Keratinocyte (primary cell): ENCODE measurements around the gene SSR3. TPM values are rescaled to one million over a fixed set of nuclear protein-coding genes. Genes with fewer than 3 reads are reported as not detected.

Experiments used
- DNase-seq: peaks from one replicate; pipeline ENCODE4 v3.0.0-alpha.2; 2011; ENCODE audit warnings: low read depth, missing footprints, low spot score
- FAIRE-seq: peaks from 2 replicates; lab custom pipeline; 2011; peaks lifted over from hg19 to GRCh38; lab: Jason Lieb, UNC
- H2AFZ ChIP-seq: 2 replicates; pipeline ENCODE4 v1.6.0; 2012; ENCODE audit warnings: low read length, control low read depth, inconsistent platforms; ENCODE audit not compliant: control insufficient read depth
- H3K27ac ChIP-seq: 2 replicates; pipeline ENCODE4 v1.5.1; 2011; ENCODE audit warnings: low read length; ENCODE audit not compliant: control insufficient read depth, insufficient read depth
- H3K27me3 ChIP-seq: 3 replicates; pipeline ENCODE4 v1.6.0; 2011; ENCODE audit warnings: low read length; ENCODE audit not compliant: control insufficient read depth, insufficient read depth; ENCODE audit errors: extremely low read depth
- H3K36me3 ChIP-seq, 2 experiments: 2 replicates in 1 of 2; 3 replicates in 1 of 2; pipeline ENCODE4 v1.5.1; 2011; ENCODE audit warnings: low read length in 2 of 2, mild to moderate bottlenecking in 1 of 2; ENCODE audit not compliant: control insufficient read depth in 2 of 2, insufficient read depth in 2 of 2; ENCODE audit errors: extremely low read depth in 1 of 2
- H3K4me1 ChIP-seq: 3 replicates; pipeline ENCODE4 v1.5.1; 2011; ENCODE audit warnings: low read length; ENCODE audit not compliant: control insufficient read depth, insufficient read depth; ENCODE audit errors: extremely low read depth
- H3K4me2 ChIP-seq: 3 replicates; pipeline ENCODE4 v1.6.0; 2011; ENCODE audit warnings: low read depth, low read length; ENCODE audit not compliant: control insufficient read depth, insufficient read depth; ENCODE audit errors: extremely low read depth
- H3K4me3 ChIP-seq, 3 experiments: fragments of 200-600 bp in 1 of 3; sonication (generic) in 1 of 3; 2 replicates in 2 of 3; 3 replicates in 1 of 3; pipeline ENCODE4 v1.5.1; 2011 to 2016; ENCODE audit warnings: low read length in 3 of 3, mild to moderate bottlenecking in 3 of 3, control low read depth in 2 of 3, inconsistent platforms in 1 of 3, low read depth in 1 of 3, mixed read lengths in 1 of 3, mixed run types in 1 of 3, moderate library complexity in 1 of 3; ENCODE audit not compliant: control insufficient read depth in 2 of 3, insufficient read depth in 2 of 3; ENCODE audit errors: extremely low read depth in 1 of 3
- H3K79me2 ChIP-seq: 2 replicates; pipeline ENCODE4 v1.6.0; 2012; ENCODE audit warnings: low read length; ENCODE audit not compliant: control insufficient read depth, insufficient read depth
- H3K9ac ChIP-seq: 3 replicates; pipeline ENCODE4 v1.6.0; 2011; ENCODE audit warnings: low read length; ENCODE audit not compliant: control insufficient read depth, insufficient read depth; ENCODE audit errors: extremely low read depth
- H3K9me1 ChIP-seq: 3 replicates; pipeline ENCODE4 v1.6.0; 2011; ENCODE audit warnings: low read length; ENCODE audit not compliant: control insufficient read depth, insufficient read depth; ENCODE audit errors: extremely low read depth
- H3K9me3 ChIP-seq: 2 replicates; pipeline ENCODE4 v1.5.1; 2012; ENCODE audit warnings: low read depth, low read length; ENCODE audit not compliant: control insufficient read depth
- H4K20me1 ChIP-seq: 3 replicates; pipeline ENCODE4 v1.6.0; 2011; ENCODE audit warnings: low read length; ENCODE audit not compliant: control insufficient read depth, insufficient read depth; ENCODE audit errors: extremely low read depth
- CTCF ChIP-seq, 3 experiments: IDR thresholded peaks in 1 of 3; conservative IDR thresholded peaks in 1 of 3; optimal IDR thresholded peaks in 1 of 3; 2 replicates in 2 of 3; 3 replicates in 1 of 3; pipeline versions ENCODE3 to v1.5.1; 2011; ENCODE audit warnings: low read length in 3 of 3, mild to moderate bottlenecking in 3 of 3, moderate library complexity in 2 of 3, control low read depth in 1 of 3, inconsistent platforms in 1 of 3; ENCODE audit not compliant: insufficient read depth in 2 of 3; ENCODE audit errors: extremely low read depth in 1 of 3
- EZH2 ChIP-seq: IDR thresholded peaks from one replicate; pipeline ENCODE4 v1.6.1; 2012; ENCODE audit warnings: inconsistent platforms, mild to moderate bottlenecking, low read length, moderate library complexity
- dilution Hi-C: fragments of 300-500 bp; cut with MboI; formaldehyde crosslinking; loops from one replicate; pipeline ENCODE4 v1.7.0; 2020; ENCODE audit warnings: low sequenced_read_pairs; ENCODE audit not compliant: extremely low pct_ligation_motif_present
- polyA plus RNA-seq, 5 experiments: library from polyadenylated mRNA; depleted of rRNA in 3 of 5; stranded (reverse) in 3 of 5; stranded (forward) in 1 of 5; unstranded in 1 of 5; fragments of >200 nt; gene quantifications; 1 replicate in 1 of 5; 2 replicates in 3 of 5; 3 replicates in 1 of 5; pipeline versions ENCODE4 v1.2.1 to v1.2.3, GENCODE V29; 2011 to 2012; ENCODE audit warnings: missing spikeins in 2 of 5, low read depth in 1 of 5, low replicate concordance in 1 of 5

The SSR3 gene
- polyA plus RNA-seq, 1 donor (not counting 4 experiments of a cell fraction or from before 2014, with no cell fraction given) = 378 TPM

GRCh38 chr3:156587760-156588069 lies 32.8 kb upstream of the SSR3 start:
- no peak overlapping the region for H3K4me3 ChIP-seq
- no peak overlapping the region for H2AFZ ChIP-seq
- no peaks in the 10 kb centered on the region for H3K4me1 ChIP-seq
- H3K9me3 ChIP-seq = no peaks in the 10 kb centered on the region
- no peak for FAIRE-seq
- no peaks in the 10 kb centered on the region for H3K9me1 ChIP-seq
- H3K36me3 ChIP-seq = no peaks in the 10 kb centered on the region
- DNase-seq = no peak
- no peaks in the 10 kb centered on the region for H4K20me1 ChIP-seq
- no peaks in the 10 kb centered on the region for H3K79me2 ChIP-seq
- H3K27ac ChIP-seq = no peak overlapping the region
- TF ChIP-seq CTCF (optimal IDR thresholded peaks at IDR 0.05 in 1 of 3, IDR thresholded peaks at IDR 0.05 in 1 of 3, conservative IDR thresholded peaks at IDR 0.05 in 1 of 3; ENCODE audit: extremely low read depth in 1 of 3, insufficient read depth in 2 of 3, low read length in 3 of 3) (no peak), EZH2 (no peak)
- no peaks in the 10 kb centered on the region for H3K27me3 ChIP-seq
- dilution Hi-C loops = no loop called here
- no peak overlapping the region for H3K4me2 ChIP-seq
- H3K9ac ChIP-seq = no peak overlapping the region

- Histone ChIP-seq H3K79me2 (no peaks in the 10 kb centered on the region), H3K9ac (no peak overlapping the region), H3K36me3 (no peaks in the 10 kb centered on the region), H3K4me3 (no peak overlapping the region), H3K27me3 (no peaks in the 10 kb centered on the region), H3K4me2 (no peak overlapping the region), H3K4me1 (no peaks in the 10 kb centered on the region), H3K9me3 (no peaks in the 10 kb centered on the region), H4K20me1 (no peaks in the 10 kb centered on the region), H2AFZ (no peak overlapping the region), H3K9me1 (no peaks in the 10 kb centered on the region), H3K27ac (no peak overlapping the region)
- no peak for DNase-seq
- dilution Hi-C loops = no loop called here
- no peak for FAIRE-seq
- TF ChIP-seq CTCF (optimal IDR thresholded peaks at IDR 0.05 in 1 of 3, IDR thresholded peaks at IDR 0.05 in 1 of 3, conservative IDR thresholded peaks at IDR 0.05 in 1 of 3; ENCODE audit: extremely low read depth in 1 of 3, insufficient read depth in 2 of 3, low read length in 3 of 3) (no peak), EZH2 (no peak)
These were observed 32.2 kb upstream of the SSR3 start for GRCh38 chr3:156586905-156587759.
